HEK293 (cell line): Measurements from ENCODE around the gene IL34.

Experiments
- CTCF ChIA-PET: fragments of 350-600 bp; formaldehyde crosslinking; extraction: SDS; loops from one replicate; lab custom pipeline; 2021; ENCODE audit warnings: antibody characterized with exemption; lab: Yijun Ruan, JAX
- POLR2A ChIA-PET: fragments of 300-600 bp; formaldehyde crosslinking; extraction: SDS; loops from one replicate; lab custom pipeline; 2020; ENCODE audit warnings: antibody characterized with exemption, inconsistent platforms; lab: Yijun Ruan, JAX
- H3K27ac ChIP-seq: fragments of 200-500 bp; sonication (Bioruptor generic); 2 replicates; pipeline ENCODE4 v1.5.1; 2014; ENCODE audit warnings: low read depth, low read length, control low read depth, inconsistent platforms; ENCODE audit errors: extremely low read depth
- H3K36me3 ChIP-seq, 2 experiments: fragments of 200-500 bp in 1 of 2; sonication (Bioruptor generic) in 1 of 2; 1 replicate in 1 of 2; 2 replicates in 1 of 2; pipeline ENCODE4 v1.5.1; 2014 to 2017; ENCODE audit warnings: inconsistent platforms in 2 of 2, low read length in 2 of 2; ENCODE audit not compliant: control insufficient read depth in 2 of 2, insufficient read depth in 1 of 2
- H3K4me1 ChIP-seq: fragments of 200-500 bp; sonication (Bioruptor generic); 2 replicates; pipeline ENCODE4 v1.5.1; 2014; ENCODE audit warnings: mild to moderate bottlenecking, low read length, inconsistent platforms; ENCODE audit not compliant: control insufficient read depth, insufficient read depth
- H3K4me3 ChIP-seq: 2 replicates; pipeline ENCODE4 v1.5.1; 2011; ENCODE audit warnings: low read depth, mild to moderate bottlenecking, control low read depth, low read length, moderate library complexity
- H3K9me3 ChIP-seq: fragments of 200-500 bp; sonication (Bioruptor generic); 2 replicates; pipeline ENCODE4 v1.5.1; 2014; ENCODE audit warnings: low read depth, low read length, inconsistent platforms; ENCODE audit not compliant: control insufficient read depth, insufficient read depth
- CTCF ChIP-seq: fragments of 450-650 bp; formaldehyde crosslinking; IDR thresholded peaks from 2 replicates; pipeline ENCODE4 v1.5.1; 2016; ENCODE audit warnings: missing biosample characterization, missing genetic modification characterization
- GLIS1 ChIP-seq: fragments of 450-650 bp; formaldehyde crosslinking; IDR thresholded peaks from 2 replicates; pipeline ENCODE4 v1.5.1; 2016; ENCODE audit warnings: missing biosample characterization, missing genetic modification characterization
- INSM2 ChIP-seq: fragments of 450-650 bp; formaldehyde crosslinking; IDR thresholded peaks from 2 replicates; pipeline ENCODE4 v1.5.1; 2016; ENCODE audit warnings: missing biosample characterization, missing genetic modification characterization
- OVOL3 ChIP-seq: fragments of 450-650 bp; formaldehyde crosslinking; IDR thresholded peaks from 2 replicates; pipeline ENCODE4 v1.5.1; 2016; ENCODE audit warnings: missing biosample characterization, missing genetic modification characterization
- PRDM2 ChIP-seq: fragments of 450-650 bp; formaldehyde crosslinking; IDR thresholded peaks from 2 replicates; pipeline ENCODE4 v1.5.1; 2016; ENCODE audit warnings: missing biosample characterization, missing genetic modification characterization, borderline replicate concordance
- REPIN1 ChIP-seq: fragments of 450-650 bp; formaldehyde crosslinking; IDR thresholded peaks from 2 replicates; pipeline ENCODE4 v1.5.1; 2017; ENCODE audit warnings: missing biosample characterization, missing genetic modification characterization, low read depth
- SP7 ChIP-seq: fragments of 450-650 bp; formaldehyde crosslinking; IDR thresholded peaks from 2 replicates; pipeline ENCODE4 v1.5.1; 2016; ENCODE audit warnings: missing biosample characterization, missing genetic modification characterization
- ZBTB10 ChIP-seq: fragments of 450-650 bp; formaldehyde crosslinking; IDR thresholded peaks from 2 replicates; pipeline ENCODE4 v1.5.1; 2016; ENCODE audit warnings: missing biosample characterization, missing genetic modification characterization
- ZBTB8A ChIP-seq: fragments of 450-650 bp; formaldehyde crosslinking; IDR thresholded peaks from 2 replicates; pipeline ENCODE4 v1.5.1; 2016; ENCODE audit warnings: missing biosample characterization, missing genetic modification characterization
- ZNF157 ChIP-seq: fragments of 450-650 bp; formaldehyde crosslinking; IDR thresholded peaks from 2 replicates; pipeline ENCODE4 v1.5.1; 2016; ENCODE audit warnings: missing biosample characterization, missing genetic modification characterization
- ZNF248 ChIP-seq: fragments of 450-650 bp; formaldehyde crosslinking; IDR thresholded peaks from 2 replicates; pipeline ENCODE4 v1.5.1; 2017; ENCODE audit warnings: missing biosample characterization, missing genetic modification characterization
- ZNF362 ChIP-seq: fragments of 450-650 bp; formaldehyde crosslinking; IDR thresholded peaks from 2 replicates; pipeline ENCODE4 v1.5.1; 2016; ENCODE audit warnings: missing biosample characterization, missing genetic modification characterization
- ZNF426 ChIP-seq: fragments of 450-650 bp; formaldehyde crosslinking; IDR thresholded peaks from 2 replicates; pipeline ENCODE4 v1.5.1; 2017; ENCODE audit warnings: missing biosample characterization, missing genetic modification characterization, mild to moderate bottlenecking, inconsistent platforms, moderate library complexity
- ZNF488 ChIP-seq: fragments of 450-650 bp; formaldehyde crosslinking; IDR thresholded peaks from 2 replicates; pipeline ENCODE4 v1.5.1; 2016; ENCODE audit warnings: missing biosample characterization, missing genetic modification characterization
- ZNF600 ChIP-seq: fragments of 450-650 bp; formaldehyde crosslinking; IDR thresholded peaks from 2 replicates; pipeline ENCODE4 v1.5.1; 2016; ENCODE audit warnings: missing biosample characterization, missing genetic modification characterization
- ZNF639 ChIP-seq: fragments of 450-650 bp; formaldehyde crosslinking; IDR thresholded peaks from 2 replicates; pipeline ENCODE4 v1.5.1; 2016; ENCODE audit warnings: missing biosample characterization, missing genetic modification characterization
- ZNF658 ChIP-seq: fragments of 450-650 bp; formaldehyde crosslinking; IDR thresholded peaks from 2 replicates; pipeline ENCODE4; 2016; ENCODE audit warnings: missing biosample characterization, missing genetic modification characterization
- ZXDB ChIP-seq: fragments of 450-650 bp; formaldehyde crosslinking; IDR thresholded peaks from 2 replicates; pipeline ENCODE4 v1.5.1; 2016; ENCODE audit warnings: missing biosample characterization, missing genetic modification characterization

The IL34 gene

GRCh38 chr16:70691223-70692129 is 45.1 kb downstream of the IL34 start (continued):
- TF ChIP-seq PRDM2 (no peak), GLIS1 (tag by site-specific recombination) (peak; percentile 61), ZNF426 (no peak), REPIN1 (tag by site-specific recombination) (no peak), ZBTB8A (tag by site-specific recombination) (no peak), ZNF157 (tag by site-specific recombination) (no peak), ZNF488 (tag by site-specific recombination) (no peak), ZNF639 (no peak)

GRCh38 chr16:70692130-70692872 is 45.9 kb downstream of the IL34 start:
- Histone ChIP-seq H3K4me3 (no peak overlapping the region), H3K4me1 (no peaks in the 10 kb centered on the region), H3K27ac (no peak overlapping the region), H3K36me3 (no peaks in the 10 kb centered on the region), H3K9me3 (no peaks in the 10 kb centered on the region)
- CTCF ChIA-PET: interaction anchor here (1.5 kb wide), 1 partner anchor 78 kb away, joined by 3 read pairs; no protein-coding TSS in a partner anchor
- POLR2A ChIA-PET: no interaction called here
- TF ChIP-seq SP7 (tag by site-specific recombination) (no peak), ZNF600 (no peak), INSM2 (no peak), ZNF658 (tag by site-specific recombination) (no peak), OVOL3 (tag by site-specific recombination) (no peak), ZNF248 (no peak), CTCF (no peak), ZBTB10 (tag by site-specific recombination) (no peak), ZXDB (tag by site-specific recombination) (no peak), ZNF362 (tag by site-specific recombination) (no peak)
